HepG2 (cell line): Measurements from ENCODE around the gene DDT. TPM values are rescaled to one million over a fixed set of nuclear protein-coding genes. Genes with fewer than 3 reads are reported as not detected.
A peak's percentile ranks its signal among the peaks of the same experiment; 100 is the strongest.

Source experiments
- CCDC6 ChIP-seq: sonication (generic); formaldehyde crosslinking; IDR thresholded peaks from 2 replicates; pipeline ENCODE4 v1.8.1; 2022; ENCODE audit warnings: mild to moderate bottlenecking, missing genetic modification reagents, moderate library complexity
- FOXK2 ChIP-seq: fragments of 450-650 bp; IDR thresholded peaks from 2 replicates; pipeline ENCODE4 v1.6.1; 2016
- HNF4A ChIP-seq: sonication (generic); formaldehyde crosslinking; IDR thresholded peaks from 2 replicates; pipeline ENCODE4 v1.4.0; 2020; ENCODE audit warnings: missing genetic modification reagents
- MAFK ChIP-seq, 2 experiments: IDR thresholded peaks in 1 of 2; conservative IDR thresholded peaks in 1 of 2; 2 replicates each; pipeline ENCODE4 v1.6.1; 2011; ENCODE audit warnings: improper control_type of control experiment in 2 of 2, low read length in 2 of 2
- NRL ChIP-seq: sonication (generic); formaldehyde crosslinking; IDR thresholded peaks from 2 replicates; pipeline ENCODE4 v1.5.0; 2020; ENCODE audit warnings: missing genetic modification reagents, mild to moderate bottlenecking, moderate library complexity, borderline replicate concordance
- PAXIP1 ChIP-seq: sonication (generic); formaldehyde crosslinking; conservative IDR thresholded peaks from 2 replicates; pipeline ENCODE4 v1.4.0; 2020; ENCODE audit warnings: mild to moderate bottlenecking, missing genetic modification reagents, moderate library complexity
- SMAD1 ChIP-seq: sonication (generic); formaldehyde crosslinking; IDR thresholded peaks from 2 replicates; pipeline ENCODE4 v1.4.0; 2020; ENCODE audit warnings: missing genetic modification reagents, low read depth, mild to moderate bottlenecking, borderline replicate concordance
- TCF7 ChIP-seq: sonication (generic); IDR thresholded peaks from 2 replicates; pipeline ENCODE4 v1.6.1; 2016; ENCODE audit warnings: antibody characterized with exemption, low read depth
- TGIF2 ChIP-seq: IDR thresholded peaks from 2 replicates; pipeline ENCODE4 v1.6.1; 2016; ENCODE audit warnings: control low read depth, missing compliant biosample characterization
- THAP11 ChIP-seq: IDR thresholded peaks from 2 replicates; pipeline ENCODE4 v1.6.1; 2016; ENCODE audit warnings: missing biosample characterization, missing genetic modification reagents
- ZEB1 ChIP-seq: IDR thresholded peaks from 2 replicates; pipeline ENCODE4 v1.6.1; 2012; ENCODE audit warnings: mild to moderate bottlenecking, low read depth, inconsistent platforms; ENCODE audit not compliant: insufficient replicate concordance
- ZNF235 ChIP-seq: sonication (generic); formaldehyde crosslinking; IDR thresholded peaks from 2 replicates; pipeline ENCODE4 v1.8.1; 2023; ENCODE audit warnings: mild to moderate bottlenecking, missing genetic modification reagents, borderline replicate concordance
- ZNF292 ChIP-seq: sonication (generic); formaldehyde crosslinking; IDR thresholded peaks from 2 replicates; pipeline ENCODE4 v1.8.1; 2022; ENCODE audit warnings: mild to moderate bottlenecking, low read depth, missing genetic modification reagents, borderline replicate concordance
- ZNF337 ChIP-seq: sonication (generic); formaldehyde crosslinking; IDR thresholded peaks from 2 replicates; pipeline ENCODE4 v1.5.1; 2020; ENCODE audit warnings: missing genetic modification reagents, low read depth, mild to moderate bottlenecking, borderline replicate concordance
- ZNF563 ChIP-seq: sonication (generic); formaldehyde crosslinking; IDR thresholded peaks from 2 replicates; pipeline ENCODE4 v1.8.0; 2022; ENCODE audit warnings: mild to moderate bottlenecking, moderate library complexity, missing genetic modification reagents
- ZNF747 ChIP-seq: sonication (generic); formaldehyde crosslinking; IDR thresholded peaks from 2 replicates; pipeline ENCODE4 v1.8.1; 2023; ENCODE audit warnings: missing genetic modification reagents, mild to moderate bottlenecking, borderline replicate concordance
- polyA plus RNA-seq, 8 experiments: library from polyadenylated mRNA; depleted of rRNA in 3 of 8; stranded (reverse) in 7 of 8; unstranded in 1 of 8; fragments of >200 nt; fragmentation: Illumina TruSeq in 4 of 8; extraction: Trizol in 4 of 8; gene quantifications; 2 replicates each; pipeline versions ENCODE4 v1.2.1 to v1.2.3, GENCODE V29; 2011 to 2016; ENCODE audit warnings: low read depth in 4 of 8, missing spikeins in 1 of 8, mixed read lengths in 1 of 8; ENCODE audit not compliant: insufficient read depth in 1 of 8
- total RNA-seq, 5 experiments: library from RNA; depleted of rRNA; stranded (reverse); fragments of >200 nt; fragmentation: Illumina TruSeq; extraction: Trizol; gene quantifications; 2 replicates each; pipeline ENCODE4 v1.2.3, GENCODE V29; 2016; ENCODE audit warnings: low read depth in 1 of 5
- TF ChIP-seq, protein P1 (sequence below): sonication (generic); formaldehyde crosslinking; IDR thresholded peaks from 2 replicates; pipeline ENCODE4 v1.4.0; 2020; ENCODE audit warnings: mild to moderate bottlenecking, missing genetic modification reagents

The DDT gene
- total and polyA plus RNA-seq, 2 of the 13 experiments (the other 11 are each of a cell fraction or from before 2014, with no cell fraction given): 143 to 181 TPM

DNA sequence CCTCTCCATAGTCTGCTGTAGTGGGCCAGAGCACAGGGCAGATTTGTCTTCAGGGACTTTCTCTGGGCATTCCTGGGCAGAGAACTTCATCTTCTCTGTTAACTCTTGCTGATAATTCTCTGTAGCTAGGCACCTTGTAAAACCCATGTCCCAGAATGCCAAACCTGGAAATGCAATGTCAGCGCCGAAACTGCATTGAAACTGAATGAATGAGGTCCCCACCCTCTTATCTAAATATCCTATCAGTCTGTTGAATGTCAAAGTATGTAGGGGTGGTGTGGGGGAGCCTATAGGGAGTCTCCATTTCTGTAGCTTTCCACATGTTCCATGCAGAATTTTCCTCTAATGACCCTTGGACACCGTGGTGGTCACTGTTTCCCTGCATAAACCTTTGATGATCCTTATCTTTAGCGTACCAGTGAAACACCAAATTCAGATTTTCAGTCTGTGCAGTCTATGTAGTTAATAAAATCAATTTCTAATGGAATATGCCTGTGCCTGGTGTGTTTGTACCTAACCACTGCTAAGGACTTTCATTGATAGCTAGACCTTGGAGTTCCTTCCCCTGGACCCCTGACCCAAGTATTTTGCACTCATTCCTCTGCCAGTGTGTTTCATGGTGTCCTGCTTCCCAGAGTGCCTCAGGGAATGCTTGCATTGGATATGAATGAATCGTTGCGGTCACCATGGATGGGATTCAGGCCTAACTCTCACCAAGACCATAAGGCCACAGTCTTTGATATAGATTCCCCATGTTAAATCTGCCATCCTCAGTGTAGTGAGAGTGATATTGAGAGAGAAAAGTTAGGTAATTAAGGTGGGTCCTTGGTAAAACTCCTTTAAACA is 34.4 kb upstream of the DDT start (continued):
- TF ChIP-seq, protein P1, sequence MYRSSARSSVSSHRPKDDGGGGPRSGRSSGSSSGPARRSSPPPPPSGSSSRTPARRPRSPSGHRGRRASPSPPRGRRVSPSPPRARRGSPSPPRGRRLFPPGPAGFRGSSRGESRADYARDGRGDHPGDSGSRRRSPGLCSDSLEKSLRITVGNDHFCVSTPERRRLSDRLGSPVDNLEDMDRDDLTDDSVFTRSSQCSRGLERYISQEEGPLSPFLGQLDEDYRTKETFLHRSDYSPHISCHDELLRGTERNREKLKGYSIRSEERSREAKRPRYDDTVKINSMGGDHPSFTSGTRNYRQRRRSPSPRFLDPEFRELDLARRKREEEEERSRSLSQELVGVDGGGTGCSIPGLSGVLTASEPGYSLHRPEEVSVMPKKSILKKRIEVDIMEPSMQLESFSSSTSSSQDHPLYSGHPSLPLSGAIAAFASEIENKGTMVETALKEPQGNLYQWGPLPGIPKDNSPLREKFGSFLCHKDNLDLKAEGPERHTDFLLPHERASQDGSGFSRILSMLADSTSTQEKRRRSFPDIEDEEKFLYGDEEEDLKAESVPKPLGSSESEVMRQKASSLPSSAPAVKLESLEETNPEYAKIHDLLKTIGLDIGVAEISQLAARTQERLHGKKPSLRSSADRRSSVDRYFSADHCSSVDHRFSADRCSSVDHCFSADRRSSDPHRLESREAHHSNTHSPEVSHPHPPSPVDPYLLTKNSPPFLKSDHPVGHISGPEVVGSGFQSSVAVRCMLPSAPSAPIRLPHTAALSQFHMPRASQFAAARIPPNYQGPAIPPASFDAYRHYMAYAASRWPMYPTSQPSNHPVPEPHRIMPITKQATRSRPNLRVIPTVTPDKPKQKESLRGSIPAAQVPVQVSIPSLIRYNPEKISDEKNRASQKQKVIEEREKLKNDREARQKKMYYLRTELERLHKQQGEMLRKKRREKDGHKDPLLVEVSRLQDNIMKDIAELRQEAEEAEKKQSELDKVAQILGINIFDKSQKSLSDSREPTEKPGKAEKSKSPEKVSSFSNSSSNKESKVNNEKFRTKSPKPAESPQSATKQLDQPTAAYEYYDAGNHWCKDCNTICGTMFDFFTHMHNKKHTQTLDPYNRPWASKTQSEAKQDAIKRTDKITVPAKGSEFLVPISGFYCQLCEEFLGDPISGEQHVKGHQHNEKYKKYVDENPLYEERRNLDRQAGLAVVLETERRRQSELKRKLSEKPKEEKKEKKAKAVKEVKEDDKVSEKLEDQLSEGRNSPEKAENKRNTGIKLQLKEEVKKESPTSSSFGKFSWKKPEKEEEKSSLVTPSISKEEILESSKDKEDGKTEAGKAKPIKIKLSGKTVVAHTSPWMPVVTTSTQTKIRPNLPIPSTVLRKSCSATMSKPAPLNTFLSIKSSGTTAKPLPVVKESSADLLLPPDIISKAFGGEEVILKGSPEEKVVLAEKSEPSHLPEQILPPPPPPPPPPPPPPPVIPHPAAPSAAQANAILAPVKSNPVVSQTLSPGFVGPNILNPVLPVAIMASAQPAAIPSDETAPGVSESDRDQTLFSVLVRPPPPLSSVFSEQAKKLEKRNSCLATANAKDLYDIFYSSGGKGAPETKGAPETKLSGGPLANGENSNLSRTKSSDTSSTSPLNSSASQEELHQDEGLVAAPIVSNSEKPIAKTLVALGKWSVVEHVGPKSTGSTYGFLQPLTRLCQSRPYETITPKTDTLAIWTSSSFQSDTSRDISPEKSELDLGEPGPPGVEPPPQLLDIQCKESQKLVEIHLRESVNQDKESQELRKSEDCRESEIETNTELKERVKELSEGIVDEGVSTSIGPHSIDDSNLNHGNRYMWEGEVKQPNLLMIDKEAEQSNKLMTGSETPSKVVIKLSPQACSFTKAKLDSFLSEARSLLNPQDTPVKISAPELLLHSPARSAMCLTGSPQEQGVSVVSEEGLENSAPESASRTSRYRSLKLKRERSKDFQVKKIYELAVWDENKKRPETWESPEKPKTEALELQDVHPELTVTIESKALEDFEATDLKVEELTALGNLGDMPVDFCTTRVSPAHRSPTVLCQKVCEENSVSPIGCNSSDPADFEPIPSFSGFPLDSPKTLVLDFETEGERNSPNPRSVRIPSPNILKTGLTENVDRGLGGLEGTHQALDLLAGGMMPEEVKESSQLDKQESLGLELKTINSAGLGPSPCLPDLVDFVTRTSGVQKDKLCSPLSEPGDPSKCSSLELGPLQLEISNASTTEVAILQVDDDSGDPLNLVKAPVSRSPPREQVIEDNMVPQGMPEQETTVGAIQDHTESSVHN (CRISPR knock-in tag): no peak
- TF ChIP-seq NRL (CRISPR knock-in tag) (no peak), CCDC6 (CRISPR knock-in tag) (no peak), ZNF337 (CRISPR knock-in tag) (no peak), ZNF235 (CRISPR knock-in tag) (no peak), ZNF747 (CRISPR knock-in tag) (no peak), TCF7 (peak; percentile 40; the same call in 1 of the 2 replicates), ZEB1 (peak; percentile 20), THAP11 (CRISPR knock-in tag) (0 out of 2 replicates have a peak, but pooled peaks have one; percentile 5), ZNF563 (CRISPR knock-in tag) (no peak), MAFK (conservative IDR thresholded peaks at IDR 0.05 in 1 of 2, IDR thresholded peaks at IDR 0.05 in 1 of 2; ENCODE audit: low read length in 2 of 2) (0 out of 4 replicates have a peak, but pooled peaks have one; percentile 26 to 29), HNF4A (CRISPR knock-in tag) (peak; percentile 49; the same call in 1 of the 2 replicates), PAXIP1 (peak; percentile 52), SMAD1 (CRISPR knock-in tag) (no peak), TGIF2 (CRISPR knock-in tag) (peak; percentile 55; the same call in 1 of the 2 replicates), FOXK2 (no peak), ZNF292 (CRISPR knock-in tag) (0 out of 2 replicates have a peak, but pooled peaks have one; percentile 5)
